Kidney (tissue), 14 donors: Measurements from ENCODE around the gene RALY. TPM values are rescaled to one million over a fixed set of nuclear protein-coding genes. Genes with fewer than 3 reads are reported as not detected.

ENCODE experiments used
- DNase-seq, 5 donors: peaks; one replicate each; pipeline ENCODE4 v3.0.0-alpha.2; 2013 to 2020
- FAIRE-seq: peaks from 2 replicates; lab custom pipeline; 2012; peaks lifted over from hg19 to GRCh38; lab: Jason Lieb, UNC
- H3K27ac ChIP-seq, 2 donors: one replicate each; pipeline ENCODE4 v1.7.0; 2013; ENCODE audit warnings: low read depth in 2 of 2, low read length in 2 of 2, inconsistent platforms in 1 of 2
- H3K27me3 ChIP-seq: one replicate; pipeline ENCODE4 v1.7.1; 2013; ENCODE audit warnings: low read length, inconsistent platforms; ENCODE audit not compliant: control insufficient read depth, insufficient read depth
- H3K36me3 ChIP-seq, 3 donors: one replicate each; pipeline versions ENCODE4 v1.7.0 to v1.7.1; 2013; ENCODE audit warnings: low read length in 3 of 3, control low read depth in 1 of 3, inconsistent platforms in 1 of 3; ENCODE audit not compliant: insufficient read depth in 3 of 3, control insufficient read depth in 2 of 3
- H3K4me1 ChIP-seq, 3 donors: one replicate each; pipeline versions ENCODE4 v1.7.0 to v1.7.1; 2013; ENCODE audit warnings: low read length in 3 of 3, inconsistent platforms in 1 of 3, low read depth in 1 of 3; ENCODE audit not compliant: control insufficient read depth in 2 of 3, insufficient read depth in 2 of 3
- H3K4me3 ChIP-seq, 3 donors: one replicate each; pipeline versions ENCODE4 v1.7.0 to v1.8.1; 2013; ENCODE audit warnings: low read length in 3 of 3, control low read depth in 1 of 3, inconsistent platforms in 1 of 3
- H3K9ac ChIP-seq, 3 donors: one replicate each; pipeline versions ENCODE4 v1.7.0 to v1.7.1; 2013; ENCODE audit warnings: low read length in 3 of 3, control low read depth in 1 of 3, inconsistent platforms in 1 of 3
- H3K9me3 ChIP-seq, 3 donors: one replicate each; pipeline versions ENCODE4 v1.7.0 to v1.7.1; 2013; ENCODE audit warnings: low read length in 3 of 3, control low read depth in 1 of 3, inconsistent platforms in 1 of 3; ENCODE audit not compliant: control insufficient read depth in 2 of 3, insufficient read depth in 1 of 3
- CTCF ChIP-seq: IDR thresholded peaks from 3 replicates; pipeline ENCODE4 v1.5.1; 2012; ENCODE audit warnings: mild to moderate bottlenecking, moderate library complexity, borderline replicate concordance; ENCODE audit not compliant: insufficient read depth; ENCODE audit errors: extremely low read depth
- intact Hi-C: fragments of 100-400 bp; cut with DNase I; formaldehyde crosslinking; loops from one replicate; pipeline ENCODE4 v1.11.1; 2022
- polyA plus RNA-seq: library from polyadenylated mRNA; stranded (reverse); fragments of 350-450 nt; fragmentation: Illumina TruSeq; extraction: RNeasy Lipid Tissue Mini Kit (QIAGEN cat#74804); gene quantifications from one replicate; pipeline ENCODE4 v1.2.3, GENCODE V29; 2014; ENCODE audit warnings: low read depth, low replicate concordance; ENCODE audit not compliant: insufficient read depth
- total RNA-seq: library from RNA; stranded (reverse); fragmentation: NEBNext Ultra II Directional; extraction: Animal tissue kit (Norgen Biotek cat#: 25700); gene quantifications from one replicate; pipeline ENCODE4 v1.2.1, GENCODE V29; 2021
- donor health status: control.
- donor health status: control.
- donor health status: control.
- donor health status: control.
- donor health status: control.
- donor health status: DM: yes; HTN: yes; CAD: no.
- donor health status: Normal renal cell carcinoma (clear cell type).

RALY gene
- total and polyA plus RNA-seq, 2 donors from 2014 or later, result 119 to 138 TPM

GRCh38 chr20:34047917-34048316 is 54.2 kb downstream of the RALY start:
- Histone ChIP-seq H3K4me3 (no peak overlapping the region), H3K4me1 (peaks cover 6 to 31% (median 26%) of the 10 kb centered on the region in 3 donors), H3K36me3 (no peaks in the 10 kb centered on the region), H3K9me3 (no peaks in the 10 kb centered on the region), H3K27ac (no peak overlapping the region), H3K27me3 (no peaks in the 10 kb centered on the region), H3K9ac (no peak overlapping the region)
- FAIRE-seq (no peak), DNase-seq (no peak)
- no peak for TF ChIP-seq CTCF
- intact Hi-C loops, result no loop called here

DNA sequence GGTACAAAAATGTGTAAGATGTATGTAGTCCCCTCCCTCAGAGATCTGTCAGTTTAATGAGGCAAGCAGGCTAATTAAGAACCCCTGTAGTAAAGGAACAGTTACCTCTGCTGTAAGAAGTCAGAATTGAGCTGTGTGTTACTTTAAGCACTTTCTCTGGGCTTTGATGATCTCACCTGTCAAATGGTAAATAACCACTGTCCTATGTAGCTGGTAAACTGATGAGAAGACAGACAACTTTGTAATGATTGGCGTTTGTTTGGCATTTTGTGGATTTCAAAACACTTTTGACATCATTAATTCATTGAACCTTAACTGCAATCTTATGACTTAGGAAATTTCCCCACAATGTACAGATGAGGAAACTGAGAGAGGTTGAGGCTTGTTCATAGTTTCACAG is 55.7 kb downstream of the RALY start:
- no peak for TF ChIP-seq CTCF
- Histone ChIP-seq H3K4me1 (peaks cover 6 to 30% (median 24%) of the 10 kb centered on the region in 3 donors), H3K9ac (no peak overlapping the region), H3K4me3 (no peak overlapping the region), H3K27ac (no peak overlapping the region), H3K27me3 (no peaks in the 10 kb centered on the region), H3K9me3 (no peaks in the 10 kb centered on the region), H3K36me3 (no peaks in the 10 kb centered on the region)
- intact Hi-C loops, result no loop called here
- FAIRE-seq (no peak), DNase-seq (no peak)

DNA sequence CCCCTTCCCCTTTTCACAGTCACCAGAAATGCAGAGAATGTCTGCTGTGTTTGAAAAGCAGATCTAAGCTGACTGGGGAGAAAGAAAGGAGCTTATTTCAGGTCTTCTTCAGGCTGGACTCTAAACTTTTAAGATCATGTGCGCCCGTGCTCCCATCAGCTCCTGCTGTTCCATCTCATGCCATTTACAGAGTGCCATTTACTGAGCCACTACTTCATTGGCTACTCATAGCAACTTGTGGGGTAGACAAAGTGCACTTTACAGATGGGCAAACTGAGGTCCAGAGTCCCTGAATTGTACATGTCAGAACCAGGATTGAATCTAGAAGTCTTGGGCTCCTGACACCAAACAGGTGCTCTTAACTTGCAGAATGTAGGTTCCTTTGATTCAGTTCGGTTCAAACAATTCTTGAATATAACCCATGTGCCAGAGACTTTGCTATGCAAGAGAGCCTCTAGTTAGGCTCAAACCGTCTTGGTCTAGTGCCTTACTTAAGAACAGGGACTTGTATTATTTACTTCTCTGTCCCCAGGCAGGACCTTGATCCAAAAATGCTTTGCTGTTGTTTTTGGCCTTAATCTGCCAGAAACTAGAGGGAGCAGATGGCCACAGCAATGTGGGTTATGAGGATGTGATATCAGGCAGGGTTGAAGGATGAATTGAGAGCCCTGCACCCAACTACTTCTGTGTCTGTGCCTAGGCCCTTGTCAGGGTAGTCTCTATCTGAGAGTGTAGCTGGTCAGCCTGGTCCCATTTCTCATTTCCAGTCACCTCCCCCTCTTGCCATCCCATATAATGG is 56.4 kb downstream of the RALY start:
- no peak overlapping the region for H3K27ac ChIP-seq
- H3K9me3 ChIP-seq, result no peaks in the 10 kb centered on the region
- no peak for TF ChIP-seq CTCF
- H3K9ac ChIP-seq, result no peak overlapping the region
- H3K4me3 ChIP-seq, result no peak overlapping the region
- FAIRE-seq, result no peak
- intact Hi-C loops, result no loop called here
- peaks cover 6 to 30% (median 24%) of the 10 kb centered on the region in 3 donors for H3K4me1 ChIP-seq
- no peaks in the 10 kb centered on the region for H3K36me3 ChIP-seq
- peak in 1 of 5 donors; percentile 41 for DNase-seq
- H3K27me3 ChIP-seq, result no peaks in the 10 kb centered on the region
